C4-2B (cell line): Measurements from ENCODE around the gene NSRP1.

ENCODE experiments used
- ZFX ChIP-seq: fragments of 450-650 bp; IDR thresholded peaks from 2 replicates; pipeline ENCODE4 v1.6.1; 2017
- TF ChIP-seq, protein P1 (sequence below): fragments of 450-650 bp; conservative IDR thresholded peaks from 2 replicates; pipeline ENCODE4 v1.5.1; 2017; ENCODE audit warnings: mild to moderate bottlenecking

DNA sequence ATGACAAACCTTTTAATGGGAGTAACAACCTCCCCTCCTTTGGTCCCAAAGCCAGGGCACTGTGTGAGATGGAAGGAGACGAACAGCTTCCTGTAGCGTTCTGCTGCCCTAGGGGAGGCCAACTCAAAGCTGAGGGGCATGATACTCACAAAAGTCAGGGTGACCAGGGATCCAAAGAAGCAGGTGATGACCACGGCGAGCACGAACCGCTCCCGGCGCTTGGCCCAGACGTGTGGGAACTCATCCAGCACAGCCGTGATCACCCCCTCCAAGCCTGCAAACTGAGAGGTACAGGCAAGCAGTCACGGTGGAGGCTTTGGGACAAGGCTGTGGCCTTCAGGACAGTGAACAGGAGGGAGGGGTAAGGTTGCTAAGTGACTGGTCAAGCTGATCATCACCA, 93.8 kb downstream of the NSRP1 start:
- TF ChIP-seq, protein P1, sequence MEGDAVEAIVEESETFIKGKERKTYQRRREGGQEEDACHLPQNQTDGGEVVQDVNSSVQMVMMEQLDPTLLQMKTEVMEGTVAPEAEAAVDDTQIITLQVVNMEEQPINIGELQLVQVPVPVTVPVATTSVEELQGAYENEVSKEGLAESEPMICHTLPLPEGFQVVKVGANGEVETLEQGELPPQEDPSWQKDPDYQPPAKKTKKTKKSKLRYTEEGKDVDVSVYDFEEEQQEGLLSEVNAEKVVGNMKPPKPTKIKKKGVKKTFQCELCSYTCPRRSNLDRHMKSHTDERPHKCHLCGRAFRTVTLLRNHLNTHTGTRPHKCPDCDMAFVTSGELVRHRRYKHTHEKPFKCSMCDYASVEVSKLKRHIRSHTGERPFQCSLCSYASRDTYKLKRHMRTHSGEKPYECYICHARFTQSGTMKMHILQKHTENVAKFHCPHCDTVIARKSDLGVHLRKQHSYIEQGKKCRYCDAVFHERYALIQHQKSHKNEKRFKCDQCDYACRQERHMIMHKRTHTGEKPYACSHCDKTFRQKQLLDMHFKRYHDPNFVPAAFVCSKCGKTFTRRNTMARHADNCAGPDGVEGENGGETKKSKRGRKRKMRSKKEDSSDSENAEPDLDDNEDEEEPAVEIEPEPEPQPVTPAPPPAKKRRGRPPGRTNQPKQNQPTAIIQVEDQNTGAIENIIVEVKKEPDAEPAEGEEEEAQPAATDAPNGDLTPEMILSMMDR = no peak
- no peak for TF ChIP-seq ZFX
